ENCODE results near the gene TCEANC2. TPM values are rescaled to one million over a fixed set of nuclear protein-coding genes. Genes with fewer than 3 reads are reported as not detected.
A peak's percentile ranks its signal among the peaks of the same experiment; 100 is the strongest.
"Not testable (repeated sequence)": the region's sequence is repeated elsewhere in the genome, so short reads cannot be mapped to it uniquely, and the experiment has no call there.

The TCEANC2 gene
- total RNA-seq, 1 experiment from 2014 or later: 2.3 TPM

GRCh38 chr1:54024811-54025210, 28.6 kb upstream of the TCEANC2 start:
- DNase-seq (ENCODE audit: extremely low read depth, low read depth): not testable (repeated sequence)

GRCh38 chr1:54027848-54028247, 25.6 kb upstream of the TCEANC2 start:
- DNase-seq (ENCODE audit: extremely low read depth, low read depth): no peak

- DNase-seq (ENCODE audit: extremely low read depth, low read depth): no peak
Observed at GRCh38 chr1:54028306-54029251, 24.8 kb upstream of the TCEANC2 start.

GRCh38 chr1:54037476-54037875, 15.9 kb upstream of the TCEANC2 start:
- no peak for DNase-seq (ENCODE audit: extremely low read depth, low read depth)

GRCh38 chr1:54041806-54042205, 11.6 kb upstream of the TCEANC2 start:
- DNase-seq (ENCODE audit: extremely low read depth, low read depth): no peak

- DNase-seq (ENCODE audit: extremely low read depth, low read depth): no peak
Observed at GRCh38 chr1:54045496-54045895, 7.9 kb upstream of the TCEANC2 start.

- DNase-seq (ENCODE audit: extremely low read depth, low read depth): no peak
Observed at GRCh38 chr1:54046671-54047383, 6.6 kb upstream of the TCEANC2 start.

GRCh38 chr1:54047384-54048305, 5.8 kb upstream of the TCEANC2 start:
- DNase-seq (ENCODE audit: extremely low read depth, low read depth): no peak

GRCh38 chr1:54050435-54050834, 3.0 kb upstream of the TCEANC2 start:
- not testable (repeated sequence) for DNase-seq (ENCODE audit: extremely low read depth, low read depth)

GRCh38 chr1:54051933-54052430, 1.4 kb upstream of the TCEANC2 start:
- DNase-seq (ENCODE audit: extremely low read depth, low read depth): no peak

GRCh38 chr1:54052431-54052933, 926 bp upstream of the TCEANC2 start:
- DNase-seq (ENCODE audit: extremely low read depth, low read depth): no peak

GRCh38 chr1:54053745-54054437, 483 bp downstream of the TCEANC2 start:
- no peak for DNase-seq (ENCODE audit: extremely low read depth, low read depth)

GRCh38 chr1:54054438-54054749, 986 bp downstream of the TCEANC2 start:
- no peak for DNase-seq (ENCODE audit: extremely low read depth, low read depth)

GRCh38 chr1:54064299-54064698, 10.9 kb downstream of the TCEANC2 start:
- no peak for DNase-seq (ENCODE audit: extremely low read depth, low read depth)

GRCh38 chr1:54069791-54070170, 16.4 kb downstream of the TCEANC2 start:
- no peak for DNase-seq (ENCODE audit: extremely low read depth, low read depth)

GRCh38 chr1:54070171-54070837, 16.9 kb downstream of the TCEANC2 start:
- peak; percentile 51 for DNase-seq (ENCODE audit: extremely low read depth, low read depth)

GRCh38 chr1:54077359-54077758, 24.0 kb downstream of the TCEANC2 start:
- DNase-seq (ENCODE audit: extremely low read depth, low read depth): no peak

- DNase-seq (ENCODE audit: extremely low read depth, low read depth): no peak
Observed at GRCh38 chr1:54080598-54081049, 27.2 kb downstream of the TCEANC2 start.
